ENCODE measurements around the gene IRX5.

Gene IRX5

DNA sequence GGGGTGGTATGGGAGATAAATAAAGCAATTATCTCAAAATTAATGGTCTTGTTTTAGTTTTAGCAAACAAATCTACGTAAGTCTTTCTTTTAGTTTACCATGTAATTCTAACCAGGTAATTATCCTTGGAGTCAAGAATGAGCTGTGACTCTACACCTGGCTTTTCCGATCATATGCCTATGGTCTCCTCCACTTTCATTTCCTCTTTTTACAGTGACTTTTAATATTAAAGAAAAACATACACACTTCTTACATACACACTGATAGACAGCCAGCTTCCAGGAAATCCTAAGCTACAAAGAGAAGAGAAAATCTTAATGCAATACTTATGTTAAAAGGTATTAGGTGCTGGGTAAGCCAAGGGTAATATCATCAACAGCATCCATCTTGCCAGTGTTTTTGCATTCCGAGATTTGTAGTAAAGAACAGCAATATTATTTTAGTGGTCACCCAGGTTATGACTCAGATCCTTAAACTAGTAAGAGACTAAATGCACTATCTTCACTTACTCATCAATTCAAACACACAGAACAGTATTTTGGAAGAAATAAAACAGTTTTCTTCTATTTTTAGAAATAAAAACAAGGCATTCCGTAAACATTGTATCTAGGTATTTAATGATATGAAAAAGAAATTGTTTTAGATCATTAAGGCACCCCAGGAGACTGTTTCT is 4.4 kb upstream of the IRX5 start:
- Mint-ChIP-seq H3K27me3 (ENCODE audit: low read depth) (peaks cover 56% of the 10 kb centered on the region), H3K9me3 (peaks cover 5% of the 10 kb centered on the region), H3K4me3 (no peak overlapping the region), H3K4me1 (ENCODE audit: low read depth) (peaks cover 21% of the 10 kb centered on the region), H3K27ac (no peak overlapping the region), H3K36me3 (ENCODE audit: low read depth) (peaks cover 8% of the 10 kb centered on the region)

- H3K4me3 Mint-ChIP-seq = peak overlapping the region; percentile 83
- peaks cover 25% of the 10 kb centered on the region for H3K4me1 Mint-ChIP-seq (ENCODE audit: low read depth)
- peaks cover 8% of the 10 kb centered on the region for H3K36me3 Mint-ChIP-seq (ENCODE audit: low read depth)
- H3K27ac Mint-ChIP-seq = peak overlapping the region; percentile 80
- H3K9me3 Mint-ChIP-seq = peaks cover 5% of the 10 kb centered on the region
- peaks cover 58% of the 10 kb centered on the region for H3K27me3 Mint-ChIP-seq (ENCODE audit: low read depth)
Observed at GRCh38 chr16:54927125-54928015, 3.3 kb upstream of the IRX5 start.

DNA sequence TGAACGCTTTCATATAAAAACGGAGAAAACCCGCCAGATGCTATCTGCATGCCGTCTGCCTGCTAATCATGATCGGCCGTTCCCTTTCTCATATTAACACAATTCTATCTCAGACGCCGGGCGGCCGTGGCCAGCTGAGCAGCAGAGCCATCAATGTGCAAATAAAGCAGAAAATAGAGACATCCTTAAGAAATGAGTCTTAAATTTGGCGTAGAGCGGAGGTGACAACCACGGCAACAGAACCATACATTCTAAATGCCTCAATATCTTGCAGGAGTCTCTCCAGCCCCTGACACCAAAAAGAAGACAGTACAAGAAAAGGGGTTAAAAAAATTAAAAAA is 2.7 kb upstream of the IRX5 start:
- peaks cover 11% of the 10 kb centered on the region for H3K36me3 Mint-ChIP-seq (ENCODE audit: low read depth)
- peak overlapping the region; percentile 83 for H3K4me3 Mint-ChIP-seq
- H3K4me1 Mint-ChIP-seq (ENCODE audit: low read depth) = peaks cover 29% of the 10 kb centered on the region
- peak overlapping the region; percentile 80 for H3K27ac Mint-ChIP-seq
- peaks cover 5% of the 10 kb centered on the region for H3K9me3 Mint-ChIP-seq
- peaks cover 61% of the 10 kb centered on the region for H3K27me3 Mint-ChIP-seq (ENCODE audit: low read depth)

- peaks cover 11% of the 10 kb centered on the region for H3K36me3 Mint-ChIP-seq (ENCODE audit: low read depth)
- H3K9me3 Mint-ChIP-seq = peaks cover 5% of the 10 kb centered on the region
- H3K27ac Mint-ChIP-seq = peak overlapping the region; percentile 80
- H3K4me1 Mint-ChIP-seq (ENCODE audit: low read depth) = peaks cover 29% of the 10 kb centered on the region
- peaks cover 63% of the 10 kb centered on the region for H3K27me3 Mint-ChIP-seq (ENCODE audit: low read depth)
- peak overlapping the region; percentile 83 for H3K4me3 Mint-ChIP-seq
Observed at GRCh38 chr16:54928411-54929089, 2.1 kb upstream of the IRX5 start.

GRCh38 chr16:54929090-54930004 is 1.3 kb upstream of the IRX5 start:
- Mint-ChIP-seq H3K9me3 (peaks cover 8% of the 10 kb centered on the region), H3K27me3 (ENCODE audit: low read depth) (peaks cover 70% of the 10 kb centered on the region), H3K4me3 (peak overlapping the region; percentile 91), H3K27ac (peak overlapping the region; percentile 93), H3K4me1 (ENCODE audit: low read depth) (peaks cover 29% of the 10 kb centered on the region), H3K36me3 (ENCODE audit: low read depth) (peaks cover 11% of the 10 kb centered on the region)

- Mint-ChIP-seq H3K9me3 (peaks cover 9% of the 10 kb centered on the region), H3K27ac (no peak overlapping the region), H3K4me1 (ENCODE audit: low read depth) (peaks cover 29% of the 10 kb centered on the region), H3K27me3 (ENCODE audit: low read depth) (peaks cover 79% of the 10 kb centered on the region), H3K4me3 (peak overlapping the region; percentile 91), H3K36me3 (ENCODE audit: low read depth) (peaks cover 11% of the 10 kb centered on the region)
Observed at GRCh38 chr16:54930869-54931119, 129 bp downstream of the IRX5 start.

DNA sequence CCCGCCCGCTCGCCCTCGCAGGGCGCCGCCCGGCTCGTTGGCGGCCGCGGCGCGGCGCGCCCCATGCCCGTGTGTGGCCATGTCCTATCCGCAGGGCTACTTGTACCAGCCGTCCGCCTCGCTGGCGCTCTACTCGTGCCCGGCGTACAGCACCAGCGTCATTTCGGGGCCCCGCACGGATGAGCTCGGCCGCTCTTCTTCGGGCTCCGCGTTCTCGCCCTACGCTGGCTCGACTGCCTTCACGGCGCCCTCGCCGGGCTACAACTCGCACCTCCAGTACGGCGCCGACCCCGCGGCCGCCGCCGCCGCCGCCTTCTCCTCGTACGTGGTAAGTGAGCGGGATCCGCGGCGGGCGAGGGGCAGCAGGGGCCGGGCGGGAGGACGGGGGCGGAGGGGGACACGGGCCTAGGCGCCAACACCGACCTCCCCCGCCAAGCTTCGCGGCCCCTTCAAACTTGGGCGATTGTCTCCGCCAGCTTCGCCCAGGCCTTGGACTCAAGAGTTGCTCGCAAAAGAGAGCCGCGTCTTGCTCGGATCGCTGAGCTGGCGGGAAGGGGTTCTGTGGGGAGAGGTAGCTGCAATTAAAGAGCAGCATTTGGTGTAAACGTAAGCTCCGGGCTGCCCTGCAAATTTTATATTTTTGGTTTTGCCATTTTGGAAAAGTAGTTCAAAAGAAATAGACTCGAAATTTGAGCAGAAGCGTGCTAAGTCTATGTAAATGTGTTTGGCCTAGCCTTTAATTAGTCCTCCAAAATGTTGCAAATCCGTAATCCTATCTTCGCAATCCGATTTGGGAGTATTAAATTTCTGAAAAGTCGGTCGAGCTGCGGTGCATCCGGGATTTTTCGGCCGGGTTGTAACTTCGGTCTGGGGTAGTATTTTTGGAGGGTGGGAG is 702 bp downstream of the IRX5 start:
- H3K4me3 Mint-ChIP-seq = peak overlapping the region; percentile 31
- H3K27me3 Mint-ChIP-seq (ENCODE audit: low read depth) = peaks cover 79% of the 10 kb centered on the region
- H3K4me1 Mint-ChIP-seq (ENCODE audit: low read depth) = peaks cover 29% of the 10 kb centered on the region
- peaks cover 9% of the 10 kb centered on the region for H3K9me3 Mint-ChIP-seq
- peak overlapping the region; percentile 75 for H3K27ac Mint-ChIP-seq
- H3K36me3 Mint-ChIP-seq (ENCODE audit: low read depth) = peaks cover 11% of the 10 kb centered on the region

DNA sequence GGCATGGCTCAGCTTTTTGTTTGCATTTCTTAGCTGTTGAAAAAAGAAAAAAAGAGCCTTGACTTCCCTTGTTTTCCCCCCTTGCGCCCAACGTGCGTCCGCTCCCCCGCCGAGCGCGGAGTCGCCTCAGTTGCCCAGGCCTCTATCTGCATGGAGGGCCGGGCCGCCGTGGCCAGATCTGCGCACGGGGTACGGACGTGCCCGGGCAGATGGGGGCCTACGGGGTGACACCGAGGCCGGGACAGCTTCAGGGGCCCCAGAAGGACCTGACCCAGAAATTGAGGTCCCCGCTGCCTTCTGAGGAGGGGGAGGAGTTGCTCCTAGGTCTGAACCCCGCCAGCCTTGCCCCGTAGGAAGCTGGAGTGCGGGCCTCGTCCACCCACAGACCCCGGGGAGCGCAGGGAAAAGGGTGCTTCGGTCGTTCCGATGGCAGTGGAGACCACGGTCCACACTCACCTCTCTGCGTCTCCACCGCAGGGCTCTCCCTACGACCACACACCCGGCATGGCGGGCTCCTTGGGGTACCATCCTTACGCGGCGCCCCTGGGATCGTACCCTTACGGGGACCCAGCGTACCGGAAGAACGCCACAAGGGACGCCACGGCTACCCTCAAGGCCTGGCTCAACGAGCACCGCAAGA is 1.5 kb downstream of the IRX5 start:
- peak overlapping the region; percentile 31 for H3K4me3 Mint-ChIP-seq
- H3K27me3 Mint-ChIP-seq (ENCODE audit: low read depth) = peaks cover 79% of the 10 kb centered on the region
- peaks cover 33% of the 10 kb centered on the region for H3K4me1 Mint-ChIP-seq (ENCODE audit: low read depth)
- peaks cover 11% of the 10 kb centered on the region for H3K36me3 Mint-ChIP-seq (ENCODE audit: low read depth)
- H3K9me3 Mint-ChIP-seq = peaks cover 9% of the 10 kb centered on the region
- peak overlapping the region; percentile 75 for H3K27ac Mint-ChIP-seq

GRCh38 chr16:54932737-54933254 is 2.1 kb downstream of the IRX5 start:
- Mint-ChIP-seq H3K27me3 (ENCODE audit: low read depth) (peaks cover 79% of the 10 kb centered on the region), H3K4me1 (ENCODE audit: low read depth) (peaks cover 28% of the 10 kb centered on the region), H3K36me3 (ENCODE audit: low read depth) (peaks cover 10% of the 10 kb centered on the region), H3K9me3 (peaks cover 9% of the 10 kb centered on the region), H3K27ac (peak overlapping the region; percentile 70), H3K4me3 (no peak overlapping the region)

- peaks cover 25% of the 10 kb centered on the region for H3K4me1 Mint-ChIP-seq (ENCODE audit: low read depth)
- H3K9me3 Mint-ChIP-seq = peaks cover 9% of the 10 kb centered on the region
- H3K27ac Mint-ChIP-seq = peak overlapping the region; percentile 42
- peaks cover 80% of the 10 kb centered on the region for H3K27me3 Mint-ChIP-seq (ENCODE audit: low read depth)
- no peak overlapping the region for H3K4me3 Mint-ChIP-seq
- peaks cover 7% of the 10 kb centered on the region for H3K36me3 Mint-ChIP-seq (ENCODE audit: low read depth)
Observed at GRCh38 chr16:54933281-54934011, 2.8 kb downstream of the IRX5 start.

GRCh38 chr16:54934481-54935265 is 4.0 kb downstream of the IRX5 start:
- peak overlapping the region; percentile 55 for H3K27ac Mint-ChIP-seq

More at GRCh38 chr16:54934481-54935265, 4.0 kb downstream of the IRX5 start:
- Mint-ChIP-seq H3K9me3 (peaks cover 5% of the 10 kb centered on the region), H3K4me1 (ENCODE audit: low read depth) (peaks cover 23% of the 10 kb centered on the region), H3K27me3 (ENCODE audit: low read depth) (peaks cover 85% of the 10 kb centered on the region), H3K36me3 (ENCODE audit: low read depth) (peaks cover 6% of the 10 kb centered on the region), H3K4me3 (peak overlapping the region; percentile 42)
